Mucosa of descending colon (tissue), 3 donors: ENCODE data around the gene TBX10. TPM values are rescaled to one million over a fixed set of nuclear protein-coding genes. Genes with fewer than 3 reads are reported as not detected.
A peak's percentile ranks its signal among the peaks of the same experiment; 100 is the strongest.
"Not testable (repeated sequence)": the region's sequence is repeated elsewhere in the genome, so short reads cannot be mapped to it uniquely, and the experiment has no call there.

Source experiments
- ATAC-seq: fragments of 200-7000 bp; cut with Tn5 transposase; one replicate; pipeline ENCODE4 v1.9.1; 2020; ENCODE audit warnings: mild to moderate bottlenecking, moderate library complexity
- DNase-seq, 3 donors: peaks; one replicate each; pipeline ENCODE4 v3.0.0-alpha.2; 2020
- H3K36me3 ChIP-seq: fragments of 200-600 bp; one replicate; pipeline ENCODE4 v1.8.0; 2021; ENCODE audit warnings: low read depth, mild to moderate bottlenecking
- H3K4me1 ChIP-seq: fragments of 200-600 bp; one replicate; pipeline ENCODE4 v1.8.0; 2021; ENCODE audit warnings: low read depth, mild to moderate bottlenecking
- H3K4me3 ChIP-seq: fragments of 200-600 bp; one replicate; pipeline ENCODE4 v1.8.0; 2021; ENCODE audit warnings: mild to moderate bottlenecking
- H3K9me3 ChIP-seq: fragments of 200-600 bp; one replicate; pipeline ENCODE4 v1.8.0; 2021; ENCODE audit warnings: mild to moderate bottlenecking
- CTCF ChIP-seq: fragments of 200-600 bp; IDR thresholded peaks from one replicate; pipeline ENCODE4 v1.8.0; 2022; ENCODE audit warnings: antibody characterized with exemption, mild to moderate bottlenecking
- intact Hi-C, 2 donors: fragments of 100-400 bp; cut with DNase I in 1 of 2; cut with micrococcal nuclease in 1 of 2; formaldehyde crosslinking; loops; one replicate each; pipeline versions ENCODE4 v1.11.0 to v1.11.1; 2022; cut with DNase I, micrococcal nuclease
- long read RNA-seq, 2 donors: library from polyadenylated mRNA; unstranded; transcript quantifications; one replicate each; pipeline ENCODE4 v2.0.0, GENCODE V29; 2019 to 2021
- total RNA-seq, 3 donors: library from RNA; stranded (reverse); fragmentation: NEBNext Ultra II Directional in 2 of 3; extraction: Animal tissue kit (Norgen Biotek cat#: 25700) in 2 of 3; gene quantifications; one replicate each; pipeline versions ENCODE4 v1.2.1 to v1.2.4, GENCODE V29; 2021 to 2023
- donor health status: DM: no; HTN: no; CAD: no; lungs with moderate emphysema.
- donor health status: DM: no; HTN: no; CAD: no.
- donor health status: DM: no; HTN: yes; CAD: no.

Gene TBX10
- 10 to 100 TPM in 1 of 3 donors, 1 to 10 TPM in 2; 3.7 to 19.1 (median 9.6) TPM for total RNA-seq
- long read RNA-seq, donor 1, partial matches to known transcripts, result 1 of 4 reads
- long read RNA-seq, donor 1, other reads (novel, unspliced or antisense), result 3 of 4 reads
- long read RNA-seq, donor 2, partial matches to known transcripts, result 13 of 29 reads
- long read RNA-seq, donor 2, other reads (novel, unspliced or antisense), result 16 of 29 reads

DNA sequence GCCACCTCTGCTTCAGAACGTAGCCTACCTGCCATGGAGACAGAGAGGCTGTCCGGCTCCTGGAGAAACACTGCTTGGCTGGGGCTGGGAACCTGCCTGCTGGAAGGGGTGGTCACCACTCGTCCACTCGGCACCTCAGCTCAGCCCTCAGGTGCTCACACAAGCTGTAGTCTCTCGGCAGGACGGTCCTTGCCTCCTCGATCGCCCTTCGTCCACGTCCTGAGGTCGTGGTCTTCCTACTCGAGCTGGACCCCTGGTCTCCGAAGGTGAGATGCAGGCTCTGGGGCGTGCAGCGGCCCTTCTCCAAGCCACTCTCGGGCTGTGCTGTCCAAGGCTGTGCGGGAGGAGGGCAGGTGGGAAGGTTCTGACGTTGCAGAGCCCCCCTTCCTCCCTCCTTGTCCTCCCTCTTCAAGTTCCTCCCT lies at the start of gene TBX10:
TSS of gene TBX10 (minus strand) at position 326 of the 422 bp plus-strand sequence. CDS start at position 35, 291 bp downstream.
- no peak for TF ChIP-seq CTCF
- intact Hi-C loops, result no loop called here
- DNase-seq, result peak in 1 of 3 donors; percentile 45

DNA sequence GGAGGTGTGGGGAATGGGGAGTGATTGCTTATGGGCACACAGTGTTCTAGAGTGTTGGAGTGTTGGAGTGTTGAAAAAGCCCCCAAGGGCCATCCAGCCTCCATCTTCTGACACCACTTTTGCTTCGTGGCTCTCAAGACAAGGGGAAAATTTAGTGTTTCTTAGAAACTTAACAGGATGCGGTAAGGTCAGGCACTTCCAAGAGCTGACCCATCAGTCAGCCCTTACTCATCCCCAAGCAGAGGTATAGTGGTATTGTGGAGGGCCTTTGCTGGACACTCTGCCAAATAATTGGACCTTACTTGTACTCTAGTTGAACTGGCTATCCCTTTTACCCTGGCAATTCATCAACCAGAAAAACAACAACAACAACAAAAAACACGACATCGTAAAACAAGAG lies 49.6 kb upstream of the TBX10 start:
- no peaks in the 10 kb centered on the region for H3K4me1 ChIP-seq
- intact Hi-C loops, result no loop called here
- ATAC-seq (no peak), DNase-seq (no peak)
- no peak for TF ChIP-seq CTCF
- no peak overlapping the region for H3K4me3 ChIP-seq
- H3K36me3 ChIP-seq, result no peaks in the 10 kb centered on the region
- H3K9me3 ChIP-seq, result no peaks in the 10 kb centered on the region

More for the DNA sequence above, at the start of gene TBX10:
- no peaks in the 10 kb centered on the region for H3K4me1 ChIP-seq
- no peaks in the 10 kb centered on the region for H3K9me3 ChIP-seq
- no peak within 1 kb of the TSS for H3K4me3 ChIP-seq
- H3K36me3 ChIP-seq, result no peaks in the 10 kb centered on the region
- no peak for ATAC-seq

DNA sequence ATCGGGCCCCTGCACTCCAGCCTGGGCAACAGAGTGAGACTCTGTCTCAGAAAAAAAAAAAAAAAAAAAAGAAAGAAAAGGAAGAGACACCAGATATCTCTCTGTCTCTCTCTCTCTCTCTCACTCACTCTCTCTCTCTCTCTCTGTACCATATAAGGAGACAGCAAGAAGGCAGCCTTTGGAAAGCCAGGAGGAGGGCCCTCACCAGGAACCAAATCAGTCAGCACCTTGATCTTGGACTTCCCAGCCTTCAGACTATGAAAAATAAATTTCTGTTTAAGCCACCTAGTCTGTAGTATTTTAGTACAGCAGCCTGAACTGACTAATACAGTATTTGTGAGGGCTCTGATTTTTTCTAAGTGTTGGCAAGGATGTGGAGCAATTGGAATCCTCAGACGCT lies 48.4 kb upstream of the TBX10 start:
- no peak for ATAC-seq
- Histone ChIP-seq H3K4me1 (no peaks in the 10 kb centered on the region), H3K36me3 (no peaks in the 10 kb centered on the region), H3K4me3 (no peak overlapping the region), H3K9me3 (no peaks in the 10 kb centered on the region)
- no peak for TF ChIP-seq CTCF
- intact Hi-C loops, result no loop called here
- no peak for DNase-seq

GRCh38 chr11:67685641-67686332 lies 46.2 kb upstream of the TBX10 start:
- H3K9me3 ChIP-seq, H3K36me3 ChIP-seq, intact Hi-C loops, ATAC-seq, DNase-seq, H3K4me3 ChIP-seq, H3K4me1 ChIP-seq: not testable (repeated sequence)

- intact Hi-C loops, result not testable (repeated sequence)
Measured at GRCh38 chr11:67682126-67683034, 42.8 kb upstream of the TBX10 start.

DNA sequence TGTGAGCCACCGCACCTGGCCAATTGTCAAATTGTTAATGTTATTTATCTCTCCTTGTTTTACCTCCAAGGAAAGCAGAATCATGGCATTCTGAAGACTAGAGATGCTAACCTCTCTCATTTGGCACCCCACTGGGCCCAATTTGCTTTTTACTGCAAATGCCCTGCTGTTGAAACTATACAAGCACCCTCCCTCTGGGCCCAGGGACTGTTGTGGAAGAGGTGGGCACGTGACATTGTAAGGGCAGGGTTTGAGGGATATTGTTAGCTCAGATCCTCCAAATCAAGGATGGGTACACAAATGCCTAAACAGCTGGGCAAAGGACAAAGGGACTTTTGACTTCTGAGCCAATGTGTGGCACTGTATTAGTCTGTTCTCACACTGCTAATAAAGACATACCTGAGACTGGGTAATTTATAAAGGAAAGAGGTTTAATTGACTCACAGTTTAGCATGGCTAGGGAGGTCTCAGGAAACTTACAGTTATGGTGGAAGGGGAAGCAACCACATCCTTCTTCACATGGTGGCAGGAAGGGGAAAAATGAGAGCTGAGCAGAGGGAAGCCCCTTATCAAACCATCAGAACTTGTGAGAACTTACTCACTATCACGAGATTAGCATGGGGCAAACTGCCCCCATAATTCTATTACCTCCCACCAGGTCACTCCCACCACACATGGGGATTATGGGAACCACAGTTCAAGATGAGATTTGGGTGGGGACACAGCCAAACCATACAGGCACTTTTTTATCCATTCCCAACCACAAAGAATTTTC lies 41.3 kb upstream of the TBX10 start:
- TF ChIP-seq CTCF, result no peak
- Histone ChIP-seq H3K36me3 (no peaks in the 10 kb centered on the region), H3K9me3 (no peaks in the 10 kb centered on the region), H3K4me3 (no peak overlapping the region), H3K4me1 (no peaks in the 10 kb centered on the region)
- intact Hi-C loops, result no loop called here
- ATAC-seq (no peak), DNase-seq (no peak)

More at GRCh38 chr11:67682126-67683034, 42.8 kb upstream of the TBX10 start:
- DNase-seq, result peak in 1 of 3 donors; percentile 53
- H3K36me3 ChIP-seq, ATAC-seq, H3K4me3 ChIP-seq, H3K9me3 ChIP-seq, H3K4me1 ChIP-seq: not testable (repeated sequence)
